Stomach (tissue), 9 donors: ENCODE data around the gene RPS14. TPM values are rescaled to one million over a fixed set of nuclear protein-coding genes. Genes with fewer than 3 reads are reported as not detected.
"Not testable (repeated sequence)": the region's sequence is repeated elsewhere in the genome, so short reads cannot be mapped to it uniquely, and the experiment has no call there.

Experiments
- DNase-seq, 2 donors: peaks; one replicate each; pipeline versions ENCODE4 v3.0.0 to v3.0.0-alpha.2; 2013 to 2019
- H3K27ac ChIP-seq, 5 donors: fragments of 200-600 bp in 4 of 5; sonication (generic) in 4 of 5; one replicate each; pipeline ENCODE4 v1.5.1; 2013 to 2019; ENCODE audit warnings: mild to moderate bottlenecking in 1 of 5, moderate library complexity in 1 of 5
- H3K27me3 ChIP-seq, 3 donors: fragments of 200-600 bp; sonication (generic); one replicate each; pipeline ENCODE4 v1.5.1; 2017 to 2019; ENCODE audit warnings: mixed run types in 1 of 3
- H3K36me3 ChIP-seq, 4 donors: fragments of 200-600 bp; sonication (generic); 1 replicate in 3 of 4; 2 replicates in 1 of 4; pipeline ENCODE4 v1.5.1; 2016 to 2019
- H3K4me1 ChIP-seq, 4 donors: fragments of 200-600 bp; sonication (generic); one replicate each; pipeline ENCODE4 v1.5.1; 2016 to 2019
- H3K4me3 ChIP-seq, 4 donors: fragments of 200-600 bp; sonication (generic) in 3 of 4; one replicate each; pipeline ENCODE4 v1.5.1; 2016 to 2019; ENCODE audit warnings: mild to moderate bottlenecking in 1 of 4
- H3K9me3 ChIP-seq, 4 donors: fragments of 200-600 bp; sonication (generic); one replicate each; pipeline ENCODE4 v1.5.1; 2016 to 2019
- EP300 ChIP-seq: sonication (generic); formaldehyde crosslinking; IDR thresholded peaks from one replicate; pipeline ENCODE4 v1.6.1; 2017; ENCODE audit warnings: antibody characterized with exemption
- POLR2A ChIP-seq, 4 donors: fragments of 450-650 bp; IDR thresholded peaks; one replicate each; pipeline ENCODE4 v1.6.1; 2016; ENCODE audit warnings: antibody characterized with exemption in 4 of 4, control low read depth in 2 of 4, mild to moderate bottlenecking in 1 of 4, moderate library complexity in 1 of 4
- POLR2AphosphoS5 ChIP-seq, 3 donors: sonication (generic); formaldehyde crosslinking; IDR thresholded peaks; one replicate each; pipeline ENCODE4 v1.6.1; 2016; ENCODE audit warnings: antibody characterized with exemption in 3 of 3
- WGBS, 5 donors: extraction: QIAGEN DNeasy Blood & Tissue Kit in 3 of 5; methylation state at CpG; one replicate each; pipeline versions ENCODE4 v1.1.5 to v1.1.7; 2013 to 2018; 5-methylcytosine and 5-hydroxymethylcytosine counted together
- intact Hi-C: fragments of 100-400 bp; cut with DNase I; formaldehyde crosslinking; loops from one replicate; pipeline ENCODE4 v1.15.1; 2023; ENCODE audit warnings: low total_unique reads
- polyA plus RNA-seq, 3 donors: library from polyadenylated mRNA; stranded (reverse); fragments of 200-250 nt; gene quantifications; one replicate each; pipeline ENCODE4 v1.2.3, GENCODE V29; 2013
- total RNA-seq, 5 donors: library from RNA; depleted of rRNA; stranded (reverse); fragments of >200 nt; gene quantifications; one replicate each; pipeline versions ENCODE4 v1.1.0 to v1.2.3, GENCODE V29; 2014 to 2016
- TF ChIP-seq, protein P1 (sequence below), 7 experiments: fragments of 450-650 bp in 4 of 7; fragments of 200-600 bp in 3 of 7; sonication (generic) in 3 of 7; IDR thresholded peaks; one replicate each; pipeline ENCODE4 v1.5.1; 2016 to 2019; ENCODE audit warnings: antibody characterized with exemption in 7 of 7, control low read depth in 2 of 7, mild to moderate bottlenecking in 1 of 7
- donor health status: healthy with polysubstance abuse.
- donor health status: Bipolar disorder and iron deficiency.
- donor health status: healthy.

RPS14 gene
- total and polyA plus RNA-seq, 8 donors: 899 to 6,427 (median 3,570) TPM

DNA sequence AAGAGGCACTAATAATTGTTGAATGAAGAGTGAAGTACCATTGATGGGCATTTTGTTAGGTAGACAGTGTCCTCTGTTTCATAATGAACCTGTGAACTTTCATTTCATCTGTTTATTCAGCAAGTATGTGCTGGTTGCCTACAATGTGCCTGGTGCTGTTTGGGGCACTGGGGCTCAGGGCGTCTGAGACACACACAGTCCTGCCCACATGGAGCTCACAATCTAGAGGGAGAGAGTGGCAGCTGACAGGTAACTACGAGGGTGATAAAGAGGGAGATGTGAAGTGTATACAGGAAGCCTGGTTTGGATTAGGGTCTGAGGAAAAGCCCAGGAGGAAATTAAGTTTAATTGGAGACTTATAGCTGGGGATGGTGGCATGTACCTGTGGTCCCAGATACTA is 29.9 kb upstream of the RPS14 start:
- Histone ChIP-seq H3K4me3 (no peak overlapping the region), H3K27ac (no peak overlapping the region), H3K27me3 (no peaks in the 10 kb centered on the region), H3K36me3 (no peaks in the 10 kb centered on the region), H3K9me3 (no peaks in the 10 kb centered on the region), H3K4me1 (peaks cover 0 to 15% (median 0%) of the 10 kb centered on the region in 4 donors)
- intact Hi-C loops: no loop called here
- no peak for DNase-seq
- TF ChIP-seq POLR2A (IDR thresholded peaks at IDR 0.05) (no peak), POLR2AphosphoS5 (IDR thresholded peaks at IDR 0.05) (no peak)
- TF ChIP-seq, protein P1, sequence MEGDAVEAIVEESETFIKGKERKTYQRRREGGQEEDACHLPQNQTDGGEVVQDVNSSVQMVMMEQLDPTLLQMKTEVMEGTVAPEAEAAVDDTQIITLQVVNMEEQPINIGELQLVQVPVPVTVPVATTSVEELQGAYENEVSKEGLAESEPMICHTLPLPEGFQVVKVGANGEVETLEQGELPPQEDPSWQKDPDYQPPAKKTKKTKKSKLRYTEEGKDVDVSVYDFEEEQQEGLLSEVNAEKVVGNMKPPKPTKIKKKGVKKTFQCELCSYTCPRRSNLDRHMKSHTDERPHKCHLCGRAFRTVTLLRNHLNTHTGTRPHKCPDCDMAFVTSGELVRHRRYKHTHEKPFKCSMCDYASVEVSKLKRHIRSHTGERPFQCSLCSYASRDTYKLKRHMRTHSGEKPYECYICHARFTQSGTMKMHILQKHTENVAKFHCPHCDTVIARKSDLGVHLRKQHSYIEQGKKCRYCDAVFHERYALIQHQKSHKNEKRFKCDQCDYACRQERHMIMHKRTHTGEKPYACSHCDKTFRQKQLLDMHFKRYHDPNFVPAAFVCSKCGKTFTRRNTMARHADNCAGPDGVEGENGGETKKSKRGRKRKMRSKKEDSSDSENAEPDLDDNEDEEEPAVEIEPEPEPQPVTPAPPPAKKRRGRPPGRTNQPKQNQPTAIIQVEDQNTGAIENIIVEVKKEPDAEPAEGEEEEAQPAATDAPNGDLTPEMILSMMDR (IDR thresholded peaks at IDR 0.05): no peak
- WGBS, 5 donors: 56 to 73% (median 64%) methylated on average over 2 of the region's 2 CpGs

- H3K36me3 ChIP-seq, H3K9me3 ChIP-seq, intact Hi-C loops, H3K4me3 ChIP-seq, DNase-seq, H3K27ac ChIP-seq, H3K27me3 ChIP-seq: not testable (repeated sequence)
- peaks cover 0 to 22% (median 0%) of the 10 kb centered on the region in 4 donors for H3K4me1 ChIP-seq
- WGBS, 5 donors: 69 to 83% (median 82%) methylated on average over 6 of the region's 6 CpGs
These were observed 27.0 kb upstream of the RPS14 start for GRCh38 chr5:150476568-150476967.

DNA sequence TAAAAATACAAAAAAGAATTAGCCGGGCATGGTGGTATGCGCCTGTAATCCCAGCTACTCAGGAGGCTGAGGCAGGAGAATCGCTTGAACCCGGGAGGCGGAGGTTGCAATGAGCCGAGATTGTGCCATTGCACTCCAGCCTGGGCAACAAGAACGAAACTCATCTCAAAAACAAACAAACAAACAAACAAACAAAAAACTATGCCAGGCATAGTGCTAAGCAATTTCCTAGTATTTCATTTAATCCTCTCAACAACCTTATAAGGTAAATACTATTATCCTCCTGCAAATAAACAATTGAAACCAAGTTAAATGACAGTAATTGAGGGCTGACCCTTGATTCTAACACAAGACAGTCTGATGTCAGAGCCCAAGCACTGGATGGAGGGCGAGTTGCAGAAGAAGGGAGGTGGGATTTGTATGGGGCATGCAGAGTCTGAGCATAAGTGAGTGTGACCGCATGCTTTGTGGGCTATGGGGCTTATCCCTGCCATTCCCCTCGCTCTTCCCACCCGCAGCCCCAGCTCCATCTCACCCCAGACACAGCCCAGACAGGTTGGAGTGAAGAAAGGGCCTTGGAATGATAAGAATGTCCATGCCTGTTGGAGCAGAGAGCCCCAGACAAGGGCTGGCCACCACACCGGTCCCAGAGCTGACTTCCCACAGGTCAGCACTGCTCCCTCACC is 24.3 kb upstream of the RPS14 start:
- Histone ChIP-seq H3K27me3 (no peaks in the 10 kb centered on the region), H3K4me3 (no peak overlapping the region), H3K36me3 (no peaks in the 10 kb centered on the region), H3K9me3 (no peaks in the 10 kb centered on the region), H3K4me1 (peaks cover 0 to 30% (median 0%) of the 10 kb centered on the region in 4 donors), H3K27ac (no peak overlapping the region)
- intact Hi-C loops: no loop called here
- TF ChIP-seq EP300: no peak
- TF ChIP-seq, protein P1 (IDR thresholded peaks at IDR 0.05): no peak
- no peak for TF ChIP-seq POLR2AphosphoS5 (IDR thresholded peaks at IDR 0.05)
- WGBS, 5 donors: 81 to 85% (median 81%) methylated on average over 12 of the region's 12 CpGs
- no peak for DNase-seq

GRCh38 chr5:150469718-150470469 is 20.4 kb upstream of the RPS14 start:
- intact Hi-C loops: no loop called here
- H3K4me1 ChIP-seq: peaks cover 0 to 15% (median 2%) of the 10 kb centered on the region in 4 donors
- peak in 1 of 2 donors; percentile 37 for DNase-seq
- 64 to 76% (median 68%) methylated on average over 6 of the region's 6 CpGs for WGBS, 5 donors
- H3K9me3 ChIP-seq: no peaks in the 10 kb centered on the region
- H3K27ac ChIP-seq: no peak overlapping the region
- peak in 1 of 3 donors; percentile 59 for TF ChIP-seq POLR2AphosphoS5 (IDR thresholded peaks at IDR 0.05)
- TF ChIP-seq, protein P1 (IDR thresholded peaks at IDR 0.05): no peak
- H3K36me3 ChIP-seq: no peaks in the 10 kb centered on the region
- H3K27me3 ChIP-seq: no peaks in the 10 kb centered on the region
- H3K4me3 ChIP-seq: no peak overlapping the region

- intact Hi-C loops: no loop called here
- no peaks in the 10 kb centered on the region for H3K36me3 ChIP-seq
- WGBS, 5 donors: 86 to 96% (median 91%) methylated on average over 4 of the region's 4 CpGs
These were observed 18.7 kb upstream of the RPS14 start for GRCh38 chr5:150468206-150468605.

More at GRCh38 chr5:150468206-150468605, 18.7 kb upstream of the RPS14 start:
- Histone ChIP-seq H3K4me3 (no peak overlapping the region), H3K9me3 (no peaks in the 10 kb centered on the region), H3K27ac (peak overlapping the region in 1 of 5 donors; percentile 26), H3K4me1 (peaks cover 0 to 15% (median 2%) of the 10 kb centered on the region in 4 donors), H3K27me3 (no peaks in the 10 kb centered on the region)
- TF ChIP-seq POLR2A (IDR thresholded peaks at IDR 0.05): no peak
- no peak for TF ChIP-seq POLR2AphosphoS5 (IDR thresholded peaks at IDR 0.05)
- DNase-seq: no peak
